Left ventricle myocardium superior (tissue), 1 donor: ENCODE results near the gene GPNMB. TPM values are rescaled to one million over a fixed set of nuclear protein-coding genes. Genes with fewer than 3 reads are reported as not detected.
A peak's percentile ranks its signal among the peaks of the same experiment; 100 is the strongest.
"Not testable (repeated sequence)": the region's sequence is repeated elsewhere in the genome, so short reads cannot be mapped to it uniquely, and the experiment has no call there.

ENCODE experiments used
- ATAC-seq: fragments of 200-7000 bp; cut with Tn5 transposase; one replicate; pipeline ENCODE4 v1.9.1; 2020; ENCODE audit warnings: mild to moderate bottlenecking, moderate library complexity
- DNase-seq: peaks from one replicate; pipeline ENCODE4 v3.0.0-alpha.2; 2020
- intact Hi-C: fragments of 100-400 bp; cut with micrococcal nuclease; formaldehyde crosslinking; loops from one replicate; pipeline ENCODE4 v1.11.0; 2022
- total RNA-seq: library from RNA; stranded (reverse); fragmentation: NEBNext Ultra II Directional; extraction: Animal tissue kit (Norgen Biotek cat#: 25700); gene quantifications from one replicate; pipeline ENCODE4 v1.2.1, GENCODE V29; 2021
- donor health status: DM: no; HTN: yes; CAD: no; lungs with severe emphysema.

Gene GPNMB
- total RNA-seq, 1 donor from 2014 or later: 339 TPM

DNA sequence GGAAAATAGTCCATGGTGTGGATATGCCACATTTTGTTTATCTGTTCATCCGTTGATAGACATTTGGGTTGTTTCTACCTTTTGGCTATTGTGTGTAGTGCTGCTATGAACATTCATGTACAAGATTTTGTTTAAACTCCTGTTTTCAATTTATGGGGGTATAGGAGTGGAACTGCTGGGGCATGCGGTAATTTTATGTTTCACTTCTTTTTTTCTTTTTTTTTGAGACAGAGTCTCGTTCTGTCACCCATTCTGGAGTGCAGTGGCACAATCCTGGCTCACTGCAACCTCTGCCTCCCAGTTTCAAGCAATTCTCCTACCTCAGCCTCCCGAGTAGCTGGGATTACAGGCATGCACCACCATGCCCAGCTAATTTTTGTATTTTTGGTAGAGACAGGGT lies 22.2 kb upstream of the GPNMB start:
- intact Hi-C loops, ATAC-seq, DNase-seq: not testable (repeated sequence)

DNA sequence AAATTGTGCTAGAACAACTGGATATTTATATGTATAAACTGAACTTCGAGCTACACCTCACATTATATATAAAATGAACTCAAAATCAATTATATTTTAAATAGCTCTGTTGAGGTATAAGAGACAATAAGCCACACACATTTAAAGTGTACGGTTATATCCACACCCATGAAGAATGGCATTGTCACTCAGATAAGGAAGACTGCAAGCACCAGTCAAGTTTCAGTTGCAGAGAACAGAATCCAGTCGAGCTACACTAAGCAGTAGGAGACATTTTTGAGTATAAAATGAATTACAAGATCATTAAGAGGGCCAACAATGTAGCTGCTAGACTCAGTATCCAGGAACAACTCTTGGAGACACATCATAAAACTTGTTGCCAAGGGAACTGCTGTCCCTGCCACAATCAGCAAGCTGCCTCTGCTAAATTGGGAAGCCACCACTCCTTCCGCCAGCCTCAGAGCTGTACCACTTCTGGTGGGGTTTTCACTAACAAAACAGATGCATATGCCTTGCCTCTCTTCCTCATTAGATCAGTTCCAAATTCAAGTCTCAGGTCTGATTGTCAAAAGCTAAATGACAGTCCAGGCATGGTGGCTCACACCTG lies 19.6 kb upstream of the GPNMB start:
- peak; percentile 38 for ATAC-seq
- intact Hi-C loops: no loop called here
- no peak for DNase-seq

- no peak for ATAC-seq
- DNase-seq: no peak
These were observed 18.2 kb upstream of the GPNMB start for GRCh38 chr7:23228412-23228811.

GRCh38 chr7:23230641-23231101 lies 15.9 kb upstream of the GPNMB start:
- no peak for DNase-seq
- intact Hi-C loops: no loop called here
- no peak for ATAC-seq

More at GRCh38 chr7:23228412-23228811, 18.2 kb upstream of the GPNMB start:
- intact Hi-C loops: no loop called here

- no peak for DNase-seq
- intact Hi-C loops: no loop called here
- no peak for ATAC-seq
These were observed 13.6 kb upstream of the GPNMB start for GRCh38 chr7:23232966-23233365.

DNA sequence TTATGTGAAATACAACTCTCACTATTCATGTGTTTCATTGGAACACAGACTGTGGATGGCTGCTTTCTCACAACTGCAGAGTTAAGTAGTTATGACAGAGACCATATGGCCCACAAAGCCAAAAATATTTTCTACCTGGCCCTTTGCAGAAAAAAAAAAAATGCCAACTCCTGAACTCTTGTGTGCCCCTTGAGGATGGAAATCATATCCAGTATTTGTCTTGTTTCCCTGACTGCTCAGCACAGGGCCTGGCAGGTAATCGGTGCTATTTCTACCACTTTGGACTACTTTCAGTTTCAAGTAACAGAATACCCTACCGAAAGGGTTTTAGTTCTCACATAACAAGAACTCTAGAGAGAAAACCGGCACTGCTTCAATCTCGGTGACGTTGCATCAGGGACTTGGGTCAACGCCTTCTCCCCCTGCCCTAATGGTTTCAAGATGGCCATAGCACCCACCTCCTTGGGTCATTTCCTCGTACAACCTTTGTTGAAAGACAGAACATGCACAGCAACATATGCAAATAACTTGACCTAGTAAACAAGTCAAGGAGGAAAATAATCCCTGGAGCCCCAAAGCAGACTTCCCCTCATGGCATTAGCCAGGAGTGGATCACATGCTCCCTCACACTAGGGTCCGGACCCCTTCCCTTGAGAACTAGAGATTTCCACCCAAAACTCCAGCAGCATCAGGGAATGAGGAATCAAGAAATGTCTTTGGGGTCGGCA lies 11.8 kb upstream of the GPNMB start:
- peak; percentile 23 for ATAC-seq
- DNase-seq: no peak
- intact Hi-C loops: no loop called here

DNA sequence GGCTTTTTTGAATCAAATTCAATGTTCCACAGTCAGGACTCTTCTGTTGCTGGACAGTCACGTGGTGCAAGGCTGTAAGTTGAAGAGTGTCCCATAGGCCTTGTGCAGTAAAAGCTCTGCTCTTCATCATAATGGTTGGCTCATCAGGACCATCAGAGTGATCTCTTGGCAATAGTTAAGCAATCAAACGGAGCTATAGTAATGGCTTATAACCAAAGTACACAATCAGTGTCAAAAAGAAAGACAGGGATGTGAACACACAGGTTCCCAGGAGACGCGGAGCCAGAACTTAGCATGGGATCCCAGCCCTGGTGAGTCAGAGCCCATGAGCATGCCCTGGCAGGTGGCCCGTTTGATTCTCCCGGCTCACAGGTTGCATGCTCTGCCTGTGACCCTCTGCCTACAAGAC lies 10.8 kb upstream of the GPNMB start:
- intact Hi-C loops: no loop called here
- ATAC-seq (peak; percentile 94), DNase-seq (peak; percentile 68)

DNA sequence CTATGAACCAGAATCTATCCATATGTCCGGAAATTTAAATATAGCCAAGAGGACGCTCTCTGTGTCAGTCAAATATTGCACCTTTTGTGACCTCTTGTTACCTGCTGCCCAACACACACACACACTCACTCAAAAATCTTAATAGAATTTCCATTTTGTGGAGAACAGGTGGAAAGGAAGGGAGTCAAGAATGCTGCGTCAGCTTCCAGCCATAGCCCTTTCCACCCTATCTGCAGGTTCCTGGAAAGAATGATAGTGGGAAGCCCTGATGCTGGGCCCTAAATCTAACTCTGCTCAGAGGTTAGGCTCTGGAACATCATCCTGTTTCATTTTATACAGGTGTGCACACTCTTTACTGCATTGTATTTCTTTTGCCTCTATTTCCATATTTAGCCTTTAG lies 9.6 kb upstream of the GPNMB start:
- no peak for DNase-seq
- no peak for ATAC-seq
- intact Hi-C loops: no loop called here

DNA sequence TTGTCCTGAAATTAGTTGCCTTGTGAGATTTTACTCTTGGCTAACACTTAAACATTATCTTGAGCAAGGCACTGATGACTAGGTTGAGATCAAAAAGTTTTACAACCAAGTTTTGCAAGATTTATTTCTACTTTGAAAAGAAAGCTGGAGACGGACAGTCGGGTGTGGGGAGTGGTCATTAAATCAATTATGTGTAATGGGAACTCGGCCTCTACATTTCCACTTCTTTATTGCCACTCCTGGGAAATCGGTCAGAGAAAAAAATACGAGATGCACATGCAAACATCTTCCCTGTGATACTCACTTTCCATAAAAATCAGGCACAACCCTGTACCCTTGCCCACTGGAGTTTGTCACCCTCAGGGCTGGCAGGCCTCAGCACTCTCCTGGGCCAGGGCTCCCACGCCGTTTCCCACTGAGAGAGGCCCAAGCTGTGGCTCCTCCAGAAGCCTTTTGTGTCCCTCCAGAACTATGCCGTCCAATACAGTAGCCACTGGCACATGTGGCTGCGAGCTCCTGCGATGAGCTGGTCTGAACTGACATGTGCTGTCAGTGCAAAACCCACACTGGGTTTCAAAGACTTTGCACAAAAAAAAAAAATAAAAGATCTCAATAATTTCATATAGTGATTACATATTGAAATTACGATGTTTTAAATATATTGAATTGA lies 7.5 kb upstream of the GPNMB start:
- no peak for DNase-seq
- intact Hi-C loops: no loop called here
- ATAC-seq: no peak

- DNase-seq (no peak), ATAC-seq (no peak)
- intact Hi-C loops: no loop called here
These were observed 6.9 kb upstream of the GPNMB start for GRCh38 chr7:23239698-23240097.

GRCh38 chr7:23242321-23242720 lies 4.3 kb upstream of the GPNMB start:
- ATAC-seq (peak; percentile 25), DNase-seq (no peak)
- intact Hi-C loops: no loop called here

GRCh38 chr7:23242935-23243334 lies 3.6 kb upstream of the GPNMB start:
- ATAC-seq (no peak), DNase-seq (no peak)
- intact Hi-C loops: no loop called here

DNA sequence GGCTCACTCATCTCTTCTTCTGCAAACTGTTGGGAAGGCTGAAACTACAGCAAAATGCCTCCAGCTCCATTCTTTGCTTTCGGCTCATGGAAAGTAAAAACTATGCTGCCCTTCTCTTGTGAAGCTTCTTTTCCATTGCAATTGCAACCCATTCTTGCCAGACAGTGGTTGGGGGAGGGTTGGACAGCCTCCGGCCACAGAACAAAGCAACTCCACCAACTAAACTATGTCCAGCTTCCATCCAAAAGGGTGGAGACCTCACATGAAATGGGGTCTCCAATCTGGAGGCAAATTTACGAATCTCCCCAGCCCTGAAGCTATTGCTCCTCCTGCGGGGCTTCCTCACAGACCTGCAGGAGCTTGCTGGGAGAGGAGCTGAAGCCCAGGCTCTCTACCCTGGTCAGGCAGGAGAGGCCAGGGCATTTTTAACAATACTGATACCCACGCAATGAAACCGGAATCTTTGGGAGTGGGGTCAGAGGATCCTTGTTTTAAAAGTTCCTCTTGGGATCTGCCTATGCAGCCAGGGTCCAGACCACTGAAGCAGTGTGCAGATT lies 549 bp downstream of the GPNMB start:
- ATAC-seq (peak; percentile 46), DNase-seq (no peak)
- intact Hi-C loops: no loop called here

DNA sequence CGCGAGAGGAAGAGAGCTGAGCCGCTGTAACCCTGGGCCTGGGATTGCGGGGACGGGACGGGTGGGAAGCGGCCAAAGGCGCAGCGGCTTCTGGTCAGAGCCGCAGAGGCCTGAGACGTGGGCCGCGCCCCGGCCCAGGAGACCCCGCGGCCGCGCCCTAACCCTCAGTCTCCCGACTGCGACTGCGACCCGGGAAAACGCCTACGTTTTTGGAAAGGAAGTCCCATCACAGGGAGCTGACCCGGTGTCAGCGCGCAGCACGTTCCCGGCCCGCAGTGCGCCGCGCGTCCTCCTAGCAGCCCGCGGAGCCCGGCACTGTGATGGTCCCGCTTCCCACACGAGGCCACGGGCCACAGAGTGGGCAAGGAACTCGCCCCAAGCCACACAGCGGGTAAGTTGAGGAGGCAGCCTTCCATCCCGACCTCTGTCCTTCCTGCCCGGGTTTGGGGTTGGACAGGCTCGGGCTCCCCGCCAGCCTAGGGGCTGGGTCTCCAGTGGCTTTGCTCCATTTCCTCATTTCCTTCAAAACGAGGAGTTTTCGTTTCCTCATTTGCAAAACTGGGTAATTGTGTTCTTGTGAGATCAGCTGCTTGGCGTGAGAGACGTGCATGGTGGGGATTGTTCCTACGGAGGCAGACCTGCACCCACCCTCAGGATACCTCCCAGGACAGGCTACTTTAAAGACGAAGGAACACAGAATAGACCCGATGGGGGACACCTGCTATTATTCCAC lies 1.2 kb downstream of the GPNMB start:
- DNase-seq: peak; percentile 69
- peak; percentile 77 for ATAC-seq
- intact Hi-C loops: no loop called here

DNA sequence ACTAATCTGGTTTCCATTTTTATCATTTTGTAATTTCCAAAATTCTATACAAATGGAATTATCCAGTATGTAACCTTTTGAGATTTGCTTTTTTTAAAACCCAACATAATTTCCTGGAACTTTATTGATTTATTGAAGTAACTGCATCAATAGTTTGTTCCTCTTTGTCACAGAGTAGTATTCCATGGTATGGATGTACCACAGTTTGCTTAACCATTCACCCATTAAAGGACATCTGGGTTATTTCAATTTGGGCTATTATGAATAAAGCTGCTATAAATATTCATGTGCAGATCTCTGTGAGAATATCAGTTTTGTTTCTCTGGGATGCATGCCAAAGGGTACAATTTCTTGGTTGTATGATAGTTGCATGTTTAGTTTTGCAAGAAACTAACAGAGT lies 2.9 kb downstream of the GPNMB start:
- intact Hi-C loops: no loop called here
- no peak for ATAC-seq
- no peak for DNase-seq

DNA sequence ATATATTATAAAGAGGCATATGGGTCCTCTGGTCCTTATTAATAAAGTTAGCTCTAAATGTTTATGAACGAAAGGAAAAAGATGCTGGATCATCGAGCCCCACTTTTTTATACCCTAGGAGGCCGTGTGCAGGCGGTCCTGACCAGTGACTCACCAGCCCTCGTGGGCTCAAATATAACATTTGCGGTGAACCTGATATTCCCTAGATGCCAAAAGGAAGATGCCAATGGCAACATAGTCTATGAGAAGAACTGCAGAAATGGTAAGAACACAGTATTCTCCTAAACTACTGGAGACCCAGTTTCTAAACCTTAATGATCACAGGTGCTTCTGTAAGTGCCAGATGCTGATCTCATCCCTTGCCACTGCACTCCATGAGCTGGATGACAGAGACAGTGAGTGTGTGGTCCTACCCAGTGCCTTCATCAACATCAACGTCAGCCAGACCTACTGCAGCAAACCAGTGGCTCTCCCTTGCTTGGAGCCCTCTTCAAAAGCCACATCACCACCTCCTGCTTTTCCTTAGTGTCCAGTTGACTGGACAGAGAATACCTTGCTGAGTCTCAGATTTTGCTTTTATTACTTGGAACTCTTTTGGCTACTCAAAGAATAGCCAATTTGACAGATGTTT lies 7.6 kb downstream of the GPNMB start:
- no peak for ATAC-seq
- DNase-seq: no peak
- intact Hi-C loops: loop anchor here (10.0 kb wide), 1 partner anchor 59 kb away; no protein-coding TSS in a partner anchor

DNA sequence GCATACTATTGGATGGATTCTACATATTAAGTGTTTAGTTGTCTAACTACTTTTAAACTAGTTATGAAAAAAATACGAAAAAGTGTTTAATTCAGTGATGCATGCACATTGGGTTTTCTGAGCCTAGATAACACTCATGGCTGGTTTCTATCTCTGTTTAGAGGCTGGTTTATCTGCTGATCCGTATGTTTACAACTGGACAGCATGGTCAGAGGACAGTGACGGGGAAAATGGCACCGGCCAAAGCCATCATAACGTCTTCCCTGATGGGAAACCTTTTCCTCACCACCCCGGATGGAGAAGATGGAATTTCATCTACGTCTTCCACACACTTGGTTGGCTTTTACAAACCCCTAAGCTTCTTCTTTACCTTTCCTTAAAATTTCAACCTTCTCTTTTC lies 10.2 kb downstream of the GPNMB start:
- DNase-seq (no peak), ATAC-seq (no peak)
- intact Hi-C loops: loop anchor here (10.0 kb wide), 1 partner anchor 62 kb away; no protein-coding TSS in a partner anchor

- intact Hi-C loops: no loop called here
- no peak for ATAC-seq
These were observed 13.8 kb downstream of the GPNMB start for GRCh38 chr7:23260371-23260770.

More at GRCh38 chr7:23260371-23260770, 13.8 kb downstream of the GPNMB start:
- DNase-seq: no peak
